ENCODE data around the gene TCAIM.
"Not testable (repeated sequence)": the region's sequence is repeated elsewhere in the genome, so short reads cannot be mapped to it uniquely, and the experiment has no call there.

The TCAIM gene

DNA sequence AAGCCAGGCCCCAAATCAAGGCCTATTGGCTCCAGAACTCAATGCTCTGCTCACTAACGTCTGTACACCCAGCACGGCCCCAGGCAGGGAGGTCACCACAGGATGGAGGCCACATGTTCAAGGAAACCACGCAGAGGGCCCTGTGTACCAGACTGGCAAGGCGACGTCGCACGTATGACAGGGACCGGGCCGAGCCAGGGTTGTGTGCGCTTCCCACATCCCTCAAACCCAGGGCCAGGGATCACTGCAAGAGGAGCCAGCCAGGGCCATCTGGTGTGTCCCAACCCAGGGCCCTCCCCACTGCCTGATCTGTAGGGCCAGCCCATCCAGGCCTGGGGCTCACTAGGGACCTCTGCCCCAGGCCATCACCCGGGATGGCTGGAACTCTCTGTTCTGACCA is 76.9 kb downstream of the TCAIM start:
- no peak overlapping the region for H3K4me2 ChIP-seq
- TF ChIP-seq, protein P1, sequence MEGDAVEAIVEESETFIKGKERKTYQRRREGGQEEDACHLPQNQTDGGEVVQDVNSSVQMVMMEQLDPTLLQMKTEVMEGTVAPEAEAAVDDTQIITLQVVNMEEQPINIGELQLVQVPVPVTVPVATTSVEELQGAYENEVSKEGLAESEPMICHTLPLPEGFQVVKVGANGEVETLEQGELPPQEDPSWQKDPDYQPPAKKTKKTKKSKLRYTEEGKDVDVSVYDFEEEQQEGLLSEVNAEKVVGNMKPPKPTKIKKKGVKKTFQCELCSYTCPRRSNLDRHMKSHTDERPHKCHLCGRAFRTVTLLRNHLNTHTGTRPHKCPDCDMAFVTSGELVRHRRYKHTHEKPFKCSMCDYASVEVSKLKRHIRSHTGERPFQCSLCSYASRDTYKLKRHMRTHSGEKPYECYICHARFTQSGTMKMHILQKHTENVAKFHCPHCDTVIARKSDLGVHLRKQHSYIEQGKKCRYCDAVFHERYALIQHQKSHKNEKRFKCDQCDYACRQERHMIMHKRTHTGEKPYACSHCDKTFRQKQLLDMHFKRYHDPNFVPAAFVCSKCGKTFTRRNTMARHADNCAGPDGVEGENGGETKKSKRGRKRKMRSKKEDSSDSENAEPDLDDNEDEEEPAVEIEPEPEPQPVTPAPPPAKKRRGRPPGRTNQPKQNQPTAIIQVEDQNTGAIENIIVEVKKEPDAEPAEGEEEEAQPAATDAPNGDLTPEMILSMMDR (conservative IDR thresholded peaks at IDR 0.05; ENCODE audit: low read depth, low read length), result no peak
- H3K9ac ChIP-seq, result no peak overlapping the region

DNA sequence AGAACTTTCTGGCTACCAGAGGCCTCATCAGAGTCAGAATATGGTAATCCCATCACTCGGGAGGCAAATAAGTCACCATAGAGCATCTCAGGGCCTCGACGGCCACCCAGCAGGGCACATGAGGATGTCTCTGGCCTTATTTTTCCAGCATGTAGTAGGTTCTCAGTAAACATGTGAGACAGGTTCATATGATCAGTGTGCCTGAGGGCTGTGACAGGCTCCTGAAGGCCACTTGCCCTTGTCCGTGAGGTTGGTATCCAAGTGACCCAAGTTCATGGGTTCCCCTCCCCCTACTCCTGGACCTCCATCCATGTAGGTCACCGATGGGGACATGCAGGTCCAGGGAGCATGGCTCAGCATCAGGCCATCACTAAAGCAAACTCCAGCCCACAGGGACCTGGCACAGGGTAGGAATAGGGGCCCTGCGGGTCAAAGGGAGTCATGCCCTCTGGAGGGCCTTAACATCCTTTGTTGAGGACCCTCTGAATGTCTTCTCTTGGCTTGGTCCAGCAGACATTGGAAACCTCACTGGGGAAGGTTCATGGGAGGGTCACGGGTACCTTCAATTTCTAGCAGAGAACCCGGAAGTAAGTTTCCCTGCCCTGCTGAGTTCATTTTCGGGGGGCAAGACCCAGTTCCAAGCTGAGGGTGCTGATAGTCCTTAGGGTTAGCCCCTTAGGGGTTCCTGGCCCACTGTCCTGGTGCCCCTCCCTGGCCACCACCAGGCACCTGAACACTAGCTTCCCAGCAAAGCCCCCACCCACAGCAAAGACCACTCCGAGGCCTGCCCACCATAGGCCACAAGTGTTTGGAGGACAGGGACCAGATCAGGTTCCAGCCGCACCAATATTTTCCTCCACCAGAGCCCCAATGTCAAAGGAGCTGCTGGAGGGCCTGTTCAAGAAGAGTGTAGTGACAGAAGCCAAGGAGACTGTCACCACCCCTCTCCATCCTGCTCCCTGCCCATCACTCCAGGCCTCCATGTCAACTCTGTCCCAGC is 77.8 kb downstream of the TCAIM start:
- no peak overlapping the region for H2AFZ ChIP-seq (ENCODE audit: low read depth)
- H3K9ac ChIP-seq, result no peak overlapping the region
- TF ChIP-seq, protein P1 (conservative IDR thresholded peaks at IDR 0.05; ENCODE audit: low read depth, low read length), result no peak
- no peaks in the 10 kb centered on the region for H3K79me2 ChIP-seq (ENCODE audit: insufficient read depth, low read depth)
- no peak overlapping the region for H3K4me2 ChIP-seq
- no peak overlapping the region for H3K27ac ChIP-seq
- H4K20me1 ChIP-seq (ENCODE audit: insufficient read depth), result no peaks in the 10 kb centered on the region
- H3K27me3 ChIP-seq (ENCODE audit: insufficient read depth, low read depth), result no peaks in the 10 kb centered on the region
- no peaks in the 10 kb centered on the region for H3K36me3 ChIP-seq (ENCODE audit: insufficient read depth)
- no peaks in the 10 kb centered on the region for H3K4me1 ChIP-seq (ENCODE audit: low read depth, poor library complexity, severe bottlenecking)
- no peak overlapping the region for H3K4me3 ChIP-seq (IDR thresholded peaks at IDR 0.05; ENCODE audit: insufficient read depth, low read depth, low read length)

More for the DNA sequence above, 76.9 kb downstream of the TCAIM start:
- Histone ChIP-seq H3K27ac (no peak overlapping the region), H3K79me2 (ENCODE audit: insufficient read depth, low read depth) (no peaks in the 10 kb centered on the region), H3K4me1 (ENCODE audit: low read depth, poor library complexity, severe bottlenecking) (no peaks in the 10 kb centered on the region), H4K20me1 (ENCODE audit: insufficient read depth) (no peaks in the 10 kb centered on the region), H3K36me3 (ENCODE audit: insufficient read depth) (no peaks in the 10 kb centered on the region), H2AFZ (ENCODE audit: low read depth) (no peak overlapping the region), H3K27me3 (ENCODE audit: insufficient read depth, low read depth) (no peaks in the 10 kb centered on the region), H3K4me3 (IDR thresholded peaks at IDR 0.05; ENCODE audit: insufficient read depth, low read depth, low read length) (no peak overlapping the region)

DNA sequence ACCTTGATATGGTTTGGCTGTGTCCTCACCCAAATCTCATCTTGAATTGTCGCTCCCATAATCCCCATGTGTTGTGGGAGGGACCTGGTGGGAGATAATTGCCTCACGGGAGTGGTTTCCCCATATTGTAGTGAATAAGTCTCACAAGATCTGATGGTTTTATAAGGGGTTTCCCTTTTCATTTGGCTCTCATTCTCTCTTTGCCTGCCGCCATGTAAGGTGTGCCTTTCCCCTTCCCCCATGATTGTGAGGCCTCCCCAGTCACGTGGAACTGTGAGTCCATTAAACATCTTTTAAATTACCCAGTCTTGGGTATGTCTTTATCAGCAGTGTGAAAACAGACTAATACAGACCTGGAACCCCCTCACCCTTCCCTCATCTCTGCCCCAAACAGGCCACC is 79.6 kb downstream of the TCAIM start:
- not testable (repeated sequence) for H3K27me3 ChIP-seq (ENCODE audit: insufficient read depth, low read depth); H3K4me3 ChIP-seq (IDR thresholded peaks at IDR 0.05; ENCODE audit: insufficient read depth, low read depth, low read length); H2AFZ ChIP-seq (ENCODE audit: low read depth); H3K4me1 ChIP-seq (ENCODE audit: low read depth, poor library complexity, severe bottlenecking); H3K79me2 ChIP-seq (ENCODE audit: insufficient read depth, low read depth); H3K9ac ChIP-seq; H4K20me1 ChIP-seq (ENCODE audit: insufficient read depth); H3K27ac ChIP-seq; H3K36me3 ChIP-seq (ENCODE audit: insufficient read depth); H3K4me2 ChIP-seq

DNA sequence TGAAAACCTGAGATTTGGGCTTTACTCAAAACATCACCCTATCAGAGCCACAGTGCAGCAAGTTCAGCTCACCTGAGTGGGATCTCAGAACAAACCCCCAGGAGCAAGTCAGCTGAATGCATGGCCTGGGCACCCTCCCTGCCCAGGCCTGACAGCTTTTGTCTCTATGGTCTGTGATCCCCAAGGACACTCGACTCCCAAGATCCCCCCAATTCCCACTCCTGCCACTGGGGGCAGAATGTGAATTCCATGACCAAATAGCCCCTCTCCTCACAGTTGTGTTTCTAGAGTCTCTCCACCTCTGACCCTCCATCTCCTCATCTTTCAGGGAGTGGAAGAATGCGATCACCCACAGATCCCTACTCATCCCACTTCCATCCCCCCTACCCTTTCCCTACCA is 80.0 kb downstream of the TCAIM start:
- Histone ChIP-seq H3K79me2 (ENCODE audit: insufficient read depth, low read depth) (no peaks in the 10 kb centered on the region), H3K4me1 (ENCODE audit: low read depth, poor library complexity, severe bottlenecking) (no peaks in the 10 kb centered on the region), H3K27me3 (ENCODE audit: insufficient read depth, low read depth) (no peaks in the 10 kb centered on the region), H4K20me1 (ENCODE audit: insufficient read depth) (no peaks in the 10 kb centered on the region), H2AFZ (ENCODE audit: low read depth) (no peak overlapping the region), H3K9ac (no peak overlapping the region), H3K27ac (no peak overlapping the region), H3K4me3 (IDR thresholded peaks at IDR 0.05; ENCODE audit: insufficient read depth, low read depth, low read length) (no peak overlapping the region), H3K4me2 (no peak overlapping the region), H3K36me3 (ENCODE audit: insufficient read depth) (no peaks in the 10 kb centered on the region)
- TF ChIP-seq, protein P1 (conservative IDR thresholded peaks at IDR 0.05; ENCODE audit: low read depth, low read length), result no peak

All from KMS-11 (cell line).